Neural progenitor cell (in vitro differentiated cells): Measurements from ENCODE around the gene DYSF. TPM values are rescaled to one million over a fixed set of nuclear protein-coding genes. Genes with fewer than 3 reads are reported as not detected.

Experiments used
- DNase-seq: peaks from one replicate; pipeline ENCODE4 v3.0.0-alpha.2; 2016; ENCODE audit warnings: low spot score
- H2AFZ ChIP-seq: fragments of 200-600 bp; sonication (generic); replicated peaks from 2 replicates; pipeline ENCODE4 v1.6.1; 2016; ENCODE audit warnings: antibody characterized with exemption
- H3F3A ChIP-seq: fragments of 200-600 bp; sonication (generic); 2 replicates; pipeline ENCODE4 v1.6.1; 2016; ENCODE audit warnings: antibody characterized with exemption, low read depth
- H3K27ac ChIP-seq: fragments of 200-600 bp; sonication (generic); 2 replicates; pipeline ENCODE4 v1.5.1; 2016; ENCODE audit warnings: mild to moderate bottlenecking
- H3K27me3 ChIP-seq: fragments of 200-600 bp; sonication (generic); 2 replicates; pipeline ENCODE4 v1.6.1; 2016; ENCODE audit warnings: mild to moderate bottlenecking, moderate library complexity
- H3K36me3 ChIP-seq: fragments of 200-600 bp; sonication (generic); 2 replicates; pipeline ENCODE4 v1.5.1; 2016
- H3K4me1 ChIP-seq: fragments of 200-600 bp; sonication (generic); 2 replicates; pipeline ENCODE4 v1.6.1; 2016; ENCODE audit warnings: mixed run types
- H3K4me2 ChIP-seq: fragments of 200-600 bp; sonication (generic); 2 replicates; pipeline ENCODE4 v1.6.1; 2016
- H3K4me3 ChIP-seq: fragments of 200-600 bp; sonication (generic); 2 replicates; pipeline ENCODE4 v1.5.1; 2016
- H3K79me2 ChIP-seq: fragments of 200-600 bp; sonication (generic); 2 replicates; pipeline ENCODE4 v1.6.1; 2016; ENCODE audit warnings: low read depth
- H3K9ac ChIP-seq: fragments of 200-600 bp; sonication (generic); 2 replicates; pipeline ENCODE4 v1.6.1; 2016
- H3K9me3 ChIP-seq: fragments of 200-600 bp; sonication (generic); 2 replicates; pipeline ENCODE4 v1.5.1; 2016; ENCODE audit warnings: low read depth
- H4K20me1 ChIP-seq: fragments of 200-600 bp; sonication (generic); 2 replicates; pipeline ENCODE4 v1.6.1; 2016; ENCODE audit warnings: low read depth
- H3K27ac Mint-ChIP-seq: 3 replicates; pipeline ENCODE4 v1.8.0; 2021; ENCODE audit warnings: mixed read lengths
- H3K27me3 Mint-ChIP-seq: 2 replicates; pipeline ENCODE4 v1.8.0; 2022; ENCODE audit warnings: low read depth, mild to moderate bottlenecking, inconsistent platforms, moderate library complexity, mixed read lengths; ENCODE audit not compliant: insufficient read depth
- H3K36me3 Mint-ChIP-seq: 3 replicates; pipeline ENCODE4 v1.8.0; 2021; ENCODE audit warnings: mixed read lengths
- H3K4me1 Mint-ChIP-seq: 3 replicates; pipeline ENCODE4 v1.8.0; 2021; ENCODE audit warnings: mixed read lengths
- H3K4me3 Mint-ChIP-seq: 3 replicates; pipeline ENCODE4 v1.8.0; 2021; ENCODE audit warnings: mild to moderate bottlenecking, moderate library complexity, mixed read lengths
- H3K9me3 Mint-ChIP-seq: 3 replicates; pipeline ENCODE4 v1.8.0; 2020; ENCODE audit warnings: mixed read lengths
- EZH2 ChIP-seq: fragments of 200-600 bp; sonication (generic); IDR thresholded peaks from 2 replicates; pipeline ENCODE4 v1.6.1; 2017; ENCODE audit warnings: antibody characterized with exemption, mild to moderate bottlenecking, moderate library complexity
- EZH2phosphoT487 ChIP-seq: fragments of 200-600 bp; sonication (generic); IDR thresholded peaks from 2 replicates; pipeline ENCODE4 v1.6.1; 2017; ENCODE audit warnings: antibody characterized with exemption
- total RNA-seq: library from RNA; depleted of rRNA; stranded (reverse); fragments of >200 nt; gene quantifications from 2 replicates; pipeline ENCODE4 v1.2.3, GENCODE V29; 2015; ENCODE audit warnings: low replicate concordance
- TF ChIP-seq, protein P1 (sequence below): fragments of 200-600 bp; sonication (generic); IDR thresholded peaks from 2 replicates; pipeline ENCODE4 v1.5.1; 2017; ENCODE audit warnings: antibody characterized with exemption, mild to moderate bottlenecking

Gene DYSF
- total RNA-seq, 1 donor from 2014 or later: 0.39 TPM

DNA sequence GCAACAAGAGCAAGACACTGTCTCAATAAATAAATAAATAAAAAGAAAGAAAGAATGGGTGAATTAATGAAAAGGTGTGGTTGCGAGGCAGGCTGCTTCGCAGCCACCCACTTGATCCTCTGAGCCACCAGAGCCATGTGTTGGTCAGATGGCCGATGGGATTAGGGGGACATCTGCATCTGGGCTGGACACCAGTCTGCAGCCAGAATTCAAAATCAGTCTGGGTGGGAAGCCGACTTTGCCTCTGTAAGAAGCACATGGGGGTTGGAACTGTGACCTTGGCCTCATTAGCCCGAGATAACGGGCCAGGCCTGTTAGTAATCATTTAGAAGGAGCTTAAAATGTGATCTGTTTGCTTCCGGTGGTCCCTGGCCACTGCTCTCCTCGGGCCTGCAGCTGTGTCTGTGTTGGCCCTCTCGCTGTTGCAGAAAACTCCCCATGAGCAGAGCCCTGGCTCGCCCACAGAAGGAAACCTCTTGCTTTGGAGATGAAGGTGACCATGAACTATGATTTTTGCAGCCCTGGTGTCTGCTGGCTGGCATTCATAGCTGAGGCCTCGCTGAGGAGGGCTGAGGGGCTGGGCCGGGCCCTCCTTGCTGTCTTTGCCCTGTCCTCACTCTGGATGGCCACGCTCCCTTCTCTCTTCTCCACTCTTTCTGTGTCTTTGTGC lies 94.4 kb downstream of the DYSF start:
- Histone ChIP-seq H3K4me1 (no peaks in the 10 kb centered on the region), H3K79me2 (no peaks in the 10 kb centered on the region), H2AFZ (no peak overlapping the region), H3F3A (no peaks in the 10 kb centered on the region), H3K36me3 (no peaks in the 10 kb centered on the region), H3K4me2 (no peak overlapping the region), H3K9ac (no peak overlapping the region), H4K20me1 (no peaks in the 10 kb centered on the region), H3K27ac (no peak overlapping the region), H3K27me3 (peaks cover 14% of the 10 kb centered on the region), H3K9me3 (no peaks in the 10 kb centered on the region), H3K4me3 (no peak overlapping the region)
- TF ChIP-seq EZH2phosphoT487 (no peak), EZH2 (no peak)
- TF ChIP-seq, protein P1, sequence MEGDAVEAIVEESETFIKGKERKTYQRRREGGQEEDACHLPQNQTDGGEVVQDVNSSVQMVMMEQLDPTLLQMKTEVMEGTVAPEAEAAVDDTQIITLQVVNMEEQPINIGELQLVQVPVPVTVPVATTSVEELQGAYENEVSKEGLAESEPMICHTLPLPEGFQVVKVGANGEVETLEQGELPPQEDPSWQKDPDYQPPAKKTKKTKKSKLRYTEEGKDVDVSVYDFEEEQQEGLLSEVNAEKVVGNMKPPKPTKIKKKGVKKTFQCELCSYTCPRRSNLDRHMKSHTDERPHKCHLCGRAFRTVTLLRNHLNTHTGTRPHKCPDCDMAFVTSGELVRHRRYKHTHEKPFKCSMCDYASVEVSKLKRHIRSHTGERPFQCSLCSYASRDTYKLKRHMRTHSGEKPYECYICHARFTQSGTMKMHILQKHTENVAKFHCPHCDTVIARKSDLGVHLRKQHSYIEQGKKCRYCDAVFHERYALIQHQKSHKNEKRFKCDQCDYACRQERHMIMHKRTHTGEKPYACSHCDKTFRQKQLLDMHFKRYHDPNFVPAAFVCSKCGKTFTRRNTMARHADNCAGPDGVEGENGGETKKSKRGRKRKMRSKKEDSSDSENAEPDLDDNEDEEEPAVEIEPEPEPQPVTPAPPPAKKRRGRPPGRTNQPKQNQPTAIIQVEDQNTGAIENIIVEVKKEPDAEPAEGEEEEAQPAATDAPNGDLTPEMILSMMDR: no peak
- Mint-ChIP-seq H3K9me3 (peaks cover 5% of the 10 kb centered on the region), H3K36me3 (no peaks in the 10 kb centered on the region), H3K27ac (no peak overlapping the region), H3K27me3 (peaks cover 13% of the 10 kb centered on the region), H3K4me3 (no peak overlapping the region), H3K4me1 (peaks cover 6% of the 10 kb centered on the region)
- no peak for DNase-seq

DNA sequence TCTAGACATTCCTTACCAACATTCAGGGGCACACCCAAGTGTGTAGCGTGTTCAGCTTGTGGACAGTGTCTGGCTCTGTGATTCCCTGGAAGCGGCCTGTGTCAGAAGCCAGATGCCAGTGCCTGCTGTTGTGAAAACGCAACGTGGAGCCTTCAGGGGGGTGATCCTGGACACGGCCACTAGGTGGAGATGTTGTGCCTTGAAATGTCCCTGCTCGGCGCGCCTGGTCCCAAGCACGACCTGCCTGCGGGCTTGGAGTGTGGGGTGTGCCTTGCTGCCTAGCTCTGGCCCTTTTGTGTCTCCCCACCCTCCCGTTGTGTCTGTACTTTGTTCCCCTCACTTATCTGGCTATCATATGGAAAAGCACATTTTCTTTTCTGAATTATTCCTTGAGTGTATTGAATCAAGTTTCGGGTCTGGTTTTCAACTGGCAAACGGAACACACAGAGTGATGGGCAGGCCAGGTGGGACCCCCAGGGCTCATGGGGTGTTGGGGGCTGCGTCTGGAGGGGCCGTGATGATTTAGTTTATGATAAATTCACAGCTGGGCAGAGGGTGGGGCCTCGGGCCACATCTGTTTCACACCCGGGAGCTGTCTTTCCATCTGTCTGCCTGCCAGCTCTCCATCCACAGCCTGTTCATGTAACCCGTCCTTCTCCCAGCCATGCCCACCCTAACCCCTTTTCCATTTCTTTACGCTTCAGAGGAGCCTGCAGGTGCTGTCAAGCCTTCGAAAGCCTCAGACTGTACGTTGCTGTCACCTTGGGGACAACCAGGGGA lies 95.5 kb downstream of the DYSF start:
- Histone ChIP-seq H3K9me3 (no peaks in the 10 kb centered on the region), H3K79me2 (no peaks in the 10 kb centered on the region), H3K27ac (no peak overlapping the region), H3K27me3 (peaks cover 14% of the 10 kb centered on the region), H3K4me2 (no peak overlapping the region), H3K4me1 (no peaks in the 10 kb centered on the region), H3K4me3 (no peak overlapping the region), H2AFZ (no peak overlapping the region), H3F3A (no peaks in the 10 kb centered on the region), H4K20me1 (no peaks in the 10 kb centered on the region), H3K36me3 (no peaks in the 10 kb centered on the region), H3K9ac (no peak overlapping the region)
- no peaks in the 10 kb centered on the region for H3K36me3 Mint-ChIP-seq
- peaks cover 4% of the 10 kb centered on the region for H3K9me3 Mint-ChIP-seq
- DNase-seq: peak; percentile 80
- no peak overlapping the region for H3K27ac Mint-ChIP-seq
- TF ChIP-seq, protein P1: peak; percentile 79
- TF ChIP-seq EZH2 (no peak), EZH2phosphoT487 (no peak)
- no peak overlapping the region for H3K4me3 Mint-ChIP-seq
- H3K4me1 Mint-ChIP-seq: peaks cover 6% of the 10 kb centered on the region
- peaks cover 13% of the 10 kb centered on the region for H3K27me3 Mint-ChIP-seq

DNA sequence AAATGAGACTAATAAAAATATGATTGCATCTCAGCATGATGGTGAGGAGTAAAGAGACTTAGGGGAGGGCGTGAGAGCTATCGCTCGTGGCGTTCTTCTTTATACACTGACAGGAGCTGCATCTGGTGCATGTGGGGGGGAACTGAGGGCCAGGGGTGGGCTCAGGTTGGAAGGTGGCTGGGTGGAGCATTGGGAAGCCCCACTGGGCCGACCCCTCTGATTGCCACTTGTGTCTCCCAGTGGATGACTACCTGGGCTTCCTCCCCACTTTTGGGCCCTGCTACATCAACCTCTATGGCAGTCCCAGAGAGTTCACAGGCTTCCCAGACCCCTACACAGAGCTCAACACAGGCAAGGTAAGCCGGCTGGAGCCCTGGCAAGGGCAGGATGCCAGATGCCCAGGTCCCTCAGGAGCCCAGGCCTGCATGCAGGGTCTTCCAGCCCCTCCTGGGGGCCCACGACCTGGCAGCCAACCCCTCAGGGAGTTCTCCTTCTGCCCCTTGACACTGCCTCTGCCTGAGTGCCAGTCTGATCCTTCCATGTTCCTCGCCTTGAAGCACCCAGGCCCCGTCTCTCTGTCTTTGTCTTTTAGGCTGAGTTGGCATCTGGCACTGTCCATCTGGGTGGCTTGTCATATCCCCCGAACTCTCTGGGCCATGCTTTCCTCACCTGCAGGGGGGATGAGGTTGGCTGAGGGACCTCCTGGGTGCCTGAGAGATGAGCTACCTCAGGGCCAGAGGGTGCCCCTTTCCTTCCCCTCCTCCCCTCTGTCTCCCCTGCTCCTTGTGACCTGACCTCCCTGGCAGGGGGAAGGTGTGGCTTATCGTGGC lies 97.7 kb downstream of the DYSF start:
- Histone ChIP-seq H3K9ac (no peak overlapping the region), H3F3A (no peaks in the 10 kb centered on the region), H3K4me2 (no peak overlapping the region), H3K9me3 (no peaks in the 10 kb centered on the region), H3K27ac (no peak overlapping the region), H3K4me1 (no peaks in the 10 kb centered on the region), H3K36me3 (no peaks in the 10 kb centered on the region), H3K79me2 (no peaks in the 10 kb centered on the region), H3K27me3 (peaks cover under 1% of the 10 kb centered on the region), H2AFZ (no peak overlapping the region), H3K4me3 (no peak overlapping the region), H4K20me1 (no peaks in the 10 kb centered on the region)
- no peak overlapping the region for H3K4me3 Mint-ChIP-seq
- H3K36me3 Mint-ChIP-seq: no peaks in the 10 kb centered on the region
- H3K27ac Mint-ChIP-seq: no peak overlapping the region
- TF ChIP-seq, protein P1: no peak
- TF ChIP-seq EZH2 (no peak), EZH2phosphoT487 (no peak)
- peaks cover 6% of the 10 kb centered on the region for H3K27me3 Mint-ChIP-seq
- H3K4me1 Mint-ChIP-seq: peaks cover 4% of the 10 kb centered on the region
- no peak for DNase-seq
- H3K9me3 Mint-ChIP-seq: no peaks in the 10 kb centered on the region
